IMR-90 (cell line): ENCODE results near the gene PTP4A2. TPM values are rescaled to one million over a fixed set of nuclear protein-coding genes. Genes with fewer than 3 reads are reported as not detected.

Experiments
- ATAC-seq: fragments of 200-7000 bp; cut with Tn5 transposase; 2 replicates; pipeline ENCODE4 v1.9.1; 2020; ENCODE audit warnings: low read depth, mild to moderate bottlenecking, moderate library complexity
- BruUV-seq: library from RNA; stranded (reverse); fragments of 400-500 nt; replicated peaks from 2 replicates; lab custom pipeline; 2021; lab: Mats Ljungman, UMichigan
- CTCF ChIA-PET: fragments of 300-600 bp; formaldehyde crosslinking; extraction: SDS; loops from one replicate; lab custom pipeline; 2021; ENCODE audit warnings: antibody characterized with exemption; lab: Yijun Ruan, JAX
- POLR2A ChIA-PET: fragments of 300-600 bp; sonication (Branson Sonifier 250); formaldehyde crosslinking; loops from one replicate; lab custom pipeline; 2022; ENCODE audit warnings: antibody characterized with exemption; ENCODE audit not compliant: unreplicated experiment; lab: Charles Lee
- DNase-seq: peaks from one replicate; pipeline ENCODE4 v3.0.0; 2013
- H2AFZ ChIP-seq: replicated peaks from 2 replicates; pipeline ENCODE3; 2013; ENCODE audit warnings: low read length, mild to moderate bottlenecking; ENCODE audit not compliant: poor library complexity
- H2AK5ac ChIP-seq: 2 replicates; pipeline ENCODE4 v1.6.1; 2013; ENCODE audit warnings: low read depth, low read length, inconsistent platforms
- H2AK9ac ChIP-seq: replicated peaks from 2 replicates; pipeline ENCODE3; 2013; ENCODE audit warnings: mild to moderate bottlenecking, low read depth, low read length, moderate library complexity; ENCODE audit not compliant: poor library complexity
- H2BK120ac ChIP-seq: 2 replicates; pipeline ENCODE4 v1.6.1; 2013; ENCODE audit warnings: low read depth, low read length, inconsistent platforms
- H2BK15ac ChIP-seq: 3 replicates; pipeline ENCODE4 v1.6.1; 2013; ENCODE audit warnings: low read depth, low read length, inconsistent platforms
- H2BK20ac ChIP-seq: 2 replicates; pipeline ENCODE4 v1.6.1; 2013; ENCODE audit warnings: low read depth, mild to moderate bottlenecking, inconsistent platforms, low read length, moderate library complexity
- H2BK5ac ChIP-seq: 2 replicates; pipeline ENCODE4 v1.6.1; 2013; ENCODE audit warnings: mild to moderate bottlenecking, low read depth, low read length, inconsistent platforms; ENCODE audit not compliant: poor library complexity, severe bottlenecking
- H3K14ac ChIP-seq: replicated peaks from 2 replicates; pipeline ENCODE4 v1.6.1; 2013; ENCODE audit warnings: low read depth, low read length, inconsistent platforms
- H3K18ac ChIP-seq: 2 replicates; pipeline ENCODE4 v1.6.1; 2013; ENCODE audit warnings: low read depth, low read length, control low read depth
- H3K23ac ChIP-seq: 2 replicates; pipeline ENCODE4 v1.6.1; 2013; ENCODE audit warnings: low read depth, low read length, inconsistent platforms
- H3K27ac ChIP-seq: 2 replicates; pipeline ENCODE4 v1.5.1; 2013; ENCODE audit warnings: mild to moderate bottlenecking, control low read depth, low read length; ENCODE audit not compliant: insufficient read depth
- H3K27me3 ChIP-seq: 2 replicates; pipeline ENCODE4 v1.6.1; 2013; ENCODE audit warnings: low read length; ENCODE audit not compliant: control insufficient read depth, insufficient read depth
- H3K36me3 ChIP-seq: 2 replicates; pipeline ENCODE4 v1.6.1; 2013; ENCODE audit warnings: low read length, mixed read lengths; ENCODE audit not compliant: control insufficient read depth, insufficient read depth
- H3K4ac ChIP-seq: 2 replicates; pipeline ENCODE4 v1.6.1; 2013; ENCODE audit warnings: low read depth, low read length, inconsistent platforms
- H3K4me1 ChIP-seq: 2 replicates; pipeline ENCODE4 v1.6.1; 2013; ENCODE audit warnings: low read length, mixed read lengths; ENCODE audit not compliant: control insufficient read depth, insufficient read depth
- H3K4me2 ChIP-seq: 2 replicates; pipeline ENCODE4 v1.6.1; 2013; ENCODE audit warnings: low read depth, mild to moderate bottlenecking, control low read depth, low read length, moderate library complexity
- H3K4me3 ChIP-seq: 2 replicates; pipeline ENCODE4 v1.5.1; 2013; ENCODE audit warnings: low read depth, mild to moderate bottlenecking, control low read depth, low read length, moderate library complexity; ENCODE audit not compliant: insufficient read depth
- H3K56ac ChIP-seq: 2 replicates; pipeline ENCODE4 v1.6.1; 2013; ENCODE audit warnings: low read length, inconsistent platforms; ENCODE audit not compliant: insufficient read depth; ENCODE audit errors: extremely low read depth
- H3K79me1 ChIP-seq, 2 experiments: 2 replicates each; pipeline ENCODE4 v1.6.1; 2013; ENCODE audit warnings: low read length in 2 of 2, inconsistent platforms in 1 of 2, low read depth in 1 of 2
- H3K9ac ChIP-seq: 2 replicates; pipeline ENCODE4 v1.6.1; 2013; ENCODE audit warnings: low read depth, low read length, control low read depth
- H3K9me1 ChIP-seq: 2 replicates; pipeline ENCODE4 v1.6.1; 2013; ENCODE audit warnings: low read length, inconsistent platforms; ENCODE audit not compliant: insufficient read depth
- H3K9me3 ChIP-seq: 2 replicates; pipeline ENCODE4 v1.6.1; 2013; ENCODE audit warnings: low read length; ENCODE audit not compliant: control insufficient read depth, insufficient read depth
- H4K20me1 ChIP-seq: 2 replicates; pipeline ENCODE4 v1.6.1; 2013; ENCODE audit warnings: low read length, inconsistent platforms; ENCODE audit not compliant: insufficient read depth
- H4K5ac ChIP-seq: 2 replicates; pipeline ENCODE4 v1.6.1; 2013; ENCODE audit warnings: mild to moderate bottlenecking, low read depth, low read length, control low read depth
- H4K8ac ChIP-seq, 2 experiments: 2 replicates each; pipeline ENCODE4 v1.6.1; 2013; ENCODE audit warnings: low read depth in 2 of 2, low read length in 2 of 2, control low read depth in 1 of 2, inconsistent platforms in 1 of 2
- H4K91ac ChIP-seq: 2 replicates; pipeline ENCODE4 v1.6.1; 2013; ENCODE audit warnings: low read depth, low read length, inconsistent platforms; ENCODE audit not compliant: insufficient read depth
- BHLHE40 ChIP-seq: fragments of 150-350 bp; IDR thresholded peaks from 2 replicates; pipeline ENCODE4 v1.6.1; 2016; ENCODE audit warnings: mild to moderate bottlenecking, low read depth, low read length
- CEBPB ChIP-seq: IDR thresholded peaks from 2 replicates; pipeline ENCODE4 v1.6.1; 2012; ENCODE audit warnings: low read depth, low read length, improper control_type of control experiment
- CHD1 ChIP-seq: IDR thresholded peaks from 2 replicates; pipeline ENCODE4 v1.6.1; 2012; ENCODE audit warnings: low read depth, low read length, improper control_type of control experiment
- FOS ChIP-seq: fragments of 150-350 bp; IDR thresholded peaks from 2 replicates; pipeline ENCODE4 v1.6.1; 2016; ENCODE audit warnings: low read depth, low read length
- MAFK ChIP-seq: IDR thresholded peaks from 2 replicates; pipeline ENCODE4 v1.6.1; 2012; ENCODE audit warnings: low read depth, low read length, improper control_type of control experiment
- MAZ ChIP-seq: IDR thresholded peaks from 2 replicates; pipeline ENCODE4 v1.6.1; 2012; ENCODE audit warnings: low read depth, mild to moderate bottlenecking, low read length, improper control_type of control experiment, moderate library complexity, borderline replicate concordance
- MXI1 ChIP-seq: IDR thresholded peaks from 2 replicates; pipeline ENCODE4 v1.6.1; 2012; ENCODE audit warnings: low read depth, mild to moderate bottlenecking, low read length, moderate library complexity, borderline replicate concordance
- NFE2L2 ChIP-seq: fragments of 150-350 bp; IDR thresholded peaks from 2 replicates; pipeline ENCODE4 v1.6.1; 2016; ENCODE audit warnings: low read depth, mild to moderate bottlenecking, low read length
- POLR2A ChIP-seq: IDR thresholded peaks from 2 replicates; pipeline ENCODE4 v1.6.1; 2012; ENCODE audit warnings: mild to moderate bottlenecking, low read depth, low read length
- RAD21 ChIP-seq: IDR thresholded peaks from 2 replicates; pipeline ENCODE4 v1.6.1; 2012; ENCODE audit warnings: low read length, improper control_type of control experiment
- RCOR1 ChIP-seq: IDR thresholded peaks from 2 replicates; pipeline ENCODE4 v1.6.1; 2012; ENCODE audit warnings: mild to moderate bottlenecking, low read length, improper control_type of control experiment; ENCODE audit not compliant: insufficient replicate concordance
- RFX5 ChIP-seq: IDR thresholded peaks from 2 replicates; pipeline ENCODE4 v1.8.0; 2012; ENCODE audit warnings: low read depth, mild to moderate bottlenecking, low read length, moderate library complexity
- SMC3 ChIP-seq: fragments of 150-350 bp; IDR thresholded peaks from 2 replicates; pipeline ENCODE4 v1.6.1; 2016; ENCODE audit warnings: low read depth, mild to moderate bottlenecking, antibody characterized with exemption, low read length, moderate library complexity
- WGBS, 2 experiments: methylation state at CpG; one replicate each; pipeline versions ENCODE4 v1.1.5 to v1.1.7; 2013; ENCODE audit warnings: missing lambda C conversion rate in 2 of 2; ENCODE audit not compliant: insufficient read length in 1 of 2; ENCODE audit errors: extremely low coverage in 2 of 2; 5-methylcytosine and 5-hydroxymethylcytosine counted together
- dilution Hi-C: fragments of 300-500 bp; cut with HindIII; formaldehyde crosslinking; loops from one replicate; pipeline ENCODE4 v1.14.3; 2018; ENCODE audit warnings: low sequenced_read_pairs; ENCODE audit not compliant: unreplicated experiment
- in situ Hi-C: fragments of 300-500 bp; cut with MboI; formaldehyde crosslinking; loops from 3 replicates; pipeline ENCODE4 v1.14.3; 2019; ENCODE audit warnings: low sequenced_read_pairs, inconsistent platforms, mixed read lengths
- intact Hi-C: fragments of 100-400 bp; cut with micrococcal nuclease; formaldehyde crosslinking; loops from 2 replicates; pipeline ENCODE4 v1.10.0; 2022
- polyA plus RNA-seq, 3 experiments: library from polyadenylated mRNA; depleted of rRNA; stranded (reverse); fragments of >200 nt; gene quantifications; 2 replicates each; pipeline ENCODE4 v1.2.3, GENCODE V29; 2012; ENCODE audit warnings: low replicate concordance in 1 of 3
- total RNA-seq: library from RNA; depleted of rRNA; stranded (reverse); fragments of >200 nt; gene quantifications from 2 replicates; pipeline ENCODE4 v1.2.3, GENCODE V29; 2012
- TF ChIP-seq, protein P1 (sequence below): fragments of 150-350 bp; IDR thresholded peaks from 2 replicates; pipeline ENCODE4 v1.6.1; 2017; ENCODE audit warnings: mild to moderate bottlenecking, antibody characterized with exemption, low read length, low read depth
- TF ChIP-seq, protein P2 (sequence below): conservative IDR thresholded peaks from 2 replicates; pipeline ENCODE4 v1.5.1; 2012; ENCODE audit warnings: mild to moderate bottlenecking, low read depth, low read length, improper control_type of control experiment
- TF ChIP-seq, protein P3 (sequence below): fragments of 150-350 bp; IDR thresholded peaks from 2 replicates; pipeline ENCODE4 v1.6.1; 2016; ENCODE audit warnings: low read depth, mild to moderate bottlenecking, low read length, moderate library complexity, borderline replicate concordance

PTP4A2 gene
- total and polyA plus RNA-seq, 2 of the 4 experiments (the other 2 are of a cell fraction) = 135 to 328 TPM

DNA sequence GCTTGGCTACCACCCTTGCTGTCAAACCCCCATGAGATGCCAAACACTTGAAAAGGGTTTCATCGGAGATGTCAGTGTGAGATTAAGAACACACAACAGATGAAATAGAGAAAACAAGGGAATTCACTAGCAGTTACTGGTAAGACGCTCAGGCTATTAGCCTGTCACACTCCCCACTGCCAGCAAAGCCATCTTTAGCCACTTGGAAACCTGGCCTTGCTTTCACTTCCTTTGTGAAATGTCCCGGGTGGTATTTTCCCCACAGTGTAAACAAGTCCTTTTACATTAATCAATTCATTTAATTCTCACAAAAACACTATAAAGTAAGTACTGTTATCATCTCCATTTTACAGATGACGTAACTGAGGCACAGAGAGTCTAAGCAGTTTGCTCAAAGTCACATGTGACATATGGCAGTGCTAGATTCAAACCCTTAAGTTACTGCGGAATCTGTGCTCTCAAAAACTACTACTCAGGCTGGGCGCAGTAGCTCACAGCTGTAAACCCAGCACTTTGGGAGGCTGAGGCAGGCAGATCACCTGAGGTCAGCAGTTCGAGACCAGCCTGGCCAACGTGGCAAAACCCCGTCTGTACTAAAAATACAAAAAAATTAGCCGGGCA, 42.8 kb upstream of the PTP4A2 start:
- Histone ChIP-seq H4K5ac (no peak overlapping the region), H3K23ac (no peak overlapping the region), H2BK20ac (no peak overlapping the region), H4K91ac (no peak overlapping the region), H2BK5ac (no peak overlapping the region), H2AK9ac (no peak overlapping the region), H3K27ac (no peak overlapping the region), H3K4me2 (no peak overlapping the region), H2BK15ac (no peak overlapping the region), H3K4me1 (peaks cover 10% of the 10 kb centered on the region), H2AK5ac (no peak overlapping the region), H3K9me1 (peaks cover 7% of the 10 kb centered on the region; the same call in 1 of the 2 replicates), H2AFZ (no peak overlapping the region), H3K9ac (no peak overlapping the region), H3K4me3 (no peak overlapping the region), H3K18ac (no peak overlapping the region), H4K20me1 (no peaks in the 10 kb centered on the region; the same call in 1 of the 2 replicates), H3K14ac (no peak overlapping the region), H3K4ac (no peak overlapping the region), H3K56ac (no peak overlapping the region), H3K9me3 (no peaks in the 10 kb centered on the region), H3K36me3 (no peaks in the 10 kb centered on the region), H2BK120ac (no peak overlapping the region), H3K79me1 (no peaks in the 10 kb centered on the region), H3K27me3 (no peaks in the 10 kb centered on the region), H4K8ac (no peak overlapping the region)
- WGBS, 2 experiments = 93% methylated on average over 5 of the region's 10 CpGs; no CpG with 5 or more reads in 1 of the 2 experiments
- dilution Hi-C loops (no loop called here), intact Hi-C loops (no loop called here), in situ Hi-C loops (loop anchor here (25.0 kb wide), 1 partner anchor 94 kb away; no protein-coding TSS in a partner anchor)
- TF ChIP-seq SMC3 = no peak
- no peak for TF ChIP-seq RCOR1
- TF ChIP-seq NFE2L2 = no peak
- TF ChIP-seq CHD1 = no peak
- TF ChIP-seq, protein P1, sequence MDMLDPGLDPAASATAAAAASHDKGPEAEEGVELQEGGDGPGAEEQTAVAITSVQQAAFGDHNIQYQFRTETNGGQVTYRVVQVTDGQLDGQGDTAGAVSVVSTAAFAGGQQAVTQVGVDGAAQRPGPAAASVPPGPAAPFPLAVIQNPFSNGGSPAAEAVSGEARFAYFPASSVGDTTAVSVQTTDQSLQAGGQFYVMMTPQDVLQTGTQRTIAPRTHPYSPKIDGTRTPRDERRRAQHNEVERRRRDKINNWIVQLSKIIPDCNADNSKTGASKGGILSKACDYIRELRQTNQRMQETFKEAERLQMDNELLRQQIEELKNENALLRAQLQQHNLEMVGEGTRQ = no peak
- TF ChIP-seq MAFK = no peak
- TF ChIP-seq, protein P2, sequence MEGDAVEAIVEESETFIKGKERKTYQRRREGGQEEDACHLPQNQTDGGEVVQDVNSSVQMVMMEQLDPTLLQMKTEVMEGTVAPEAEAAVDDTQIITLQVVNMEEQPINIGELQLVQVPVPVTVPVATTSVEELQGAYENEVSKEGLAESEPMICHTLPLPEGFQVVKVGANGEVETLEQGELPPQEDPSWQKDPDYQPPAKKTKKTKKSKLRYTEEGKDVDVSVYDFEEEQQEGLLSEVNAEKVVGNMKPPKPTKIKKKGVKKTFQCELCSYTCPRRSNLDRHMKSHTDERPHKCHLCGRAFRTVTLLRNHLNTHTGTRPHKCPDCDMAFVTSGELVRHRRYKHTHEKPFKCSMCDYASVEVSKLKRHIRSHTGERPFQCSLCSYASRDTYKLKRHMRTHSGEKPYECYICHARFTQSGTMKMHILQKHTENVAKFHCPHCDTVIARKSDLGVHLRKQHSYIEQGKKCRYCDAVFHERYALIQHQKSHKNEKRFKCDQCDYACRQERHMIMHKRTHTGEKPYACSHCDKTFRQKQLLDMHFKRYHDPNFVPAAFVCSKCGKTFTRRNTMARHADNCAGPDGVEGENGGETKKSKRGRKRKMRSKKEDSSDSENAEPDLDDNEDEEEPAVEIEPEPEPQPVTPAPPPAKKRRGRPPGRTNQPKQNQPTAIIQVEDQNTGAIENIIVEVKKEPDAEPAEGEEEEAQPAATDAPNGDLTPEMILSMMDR = no peak
- TF ChIP-seq, protein P3, sequence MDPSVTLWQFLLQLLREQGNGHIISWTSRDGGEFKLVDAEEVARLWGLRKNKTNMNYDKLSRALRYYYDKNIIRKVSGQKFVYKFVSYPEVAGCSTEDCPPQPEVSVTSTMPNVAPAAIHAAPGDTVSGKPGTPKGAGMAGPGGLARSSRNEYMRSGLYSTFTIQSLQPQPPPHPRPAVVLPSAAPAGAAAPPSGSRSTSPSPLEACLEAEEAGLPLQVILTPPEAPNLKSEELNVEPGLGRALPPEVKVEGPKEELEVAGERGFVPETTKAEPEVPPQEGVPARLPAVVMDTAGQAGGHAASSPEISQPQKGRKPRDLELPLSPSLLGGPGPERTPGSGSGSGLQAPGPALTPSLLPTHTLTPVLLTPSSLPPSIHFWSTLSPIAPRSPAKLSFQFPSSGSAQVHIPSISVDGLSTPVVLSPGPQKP = no peak
- TF ChIP-seq FOS = no peak
- TF ChIP-seq MAZ = no peak
- TF ChIP-seq CEBPB = no peak
- no peak for TF ChIP-seq BHLHE40
- no peak for TF ChIP-seq MXI1
- no peak for TF ChIP-seq RFX5
- no peak for TF ChIP-seq POLR2A
- no peak for TF ChIP-seq RAD21
- CTCF ChIA-PET = no interaction called here
- POLR2A ChIA-PET = no interaction called here
- no peak for DNase-seq
- no TSS peak for BruUV-seq
- ATAC-seq = no peak
